OCI-LY7 (cell line): ENCODE data around the gene EPB41L4B. TPM values are rescaled to one million over a fixed set of nuclear protein-coding genes. Genes with fewer than 3 reads are reported as not detected.

ENCODE experiments used
- BruUV-seq: library from RNA; stranded (reverse); fragments of 400-500 nt; replicated peaks from 2 replicates; lab custom pipeline; 2021; lab: Mats Ljungman, UMichigan
- CTCF ChIA-PET: fragments of 300-600 bp; sonication (Branson Sonifier 250); formaldehyde crosslinking; loops from one replicate; lab custom pipeline; 2022; ENCODE audit warnings: antibody characterized with exemption; ENCODE audit not compliant: unreplicated experiment; lab: Charles Lee
- POLR2A ChIA-PET: fragments of 300-600 bp; sonication (Branson Sonifier 250); formaldehyde crosslinking; loops from one replicate; lab custom pipeline; 2022; ENCODE audit warnings: antibody characterized with exemption; lab: Charles Lee
- DNase-seq: peaks from one replicate; pipeline ENCODE4 v3.0.0-alpha.2; 2015; ENCODE audit warnings: low spot score
- H2AFZ ChIP-seq: fragments of 200-600 bp; sonication (generic), shearing (Covaris generic); 2 replicates; pipeline ENCODE4 v1.6.1; 2014; ENCODE audit warnings: mild to moderate bottlenecking, antibody characterized with exemption, low read length, moderate library complexity
- H3K27ac ChIP-seq: fragments of 200-600 bp; sonication (generic); 2 replicates; pipeline ENCODE4 v1.5.1; 2014; ENCODE audit warnings: mixed run types, low read depth, mild to moderate bottlenecking, moderate library complexity, low read length, inconsistent platforms; ENCODE audit not compliant: poor library complexity, severe bottlenecking
- H3K36me3 ChIP-seq: fragments of 200-600 bp; sonication (generic); 2 replicates; pipeline ENCODE4 v1.6.1; 2014; ENCODE audit warnings: mild to moderate bottlenecking, antibody characterized with exemption, low read length, moderate library complexity, mixed read lengths; ENCODE audit not compliant: insufficient read depth
- H3K4me1 ChIP-seq: fragments of 200-600 bp; sonication (generic); 2 replicates; pipeline ENCODE4 v1.5.1; 2014; ENCODE audit warnings: mild to moderate bottlenecking, low read length; ENCODE audit not compliant: insufficient read depth, poor library complexity, severe bottlenecking
- H3K4me2 ChIP-seq: fragments of 200-600 bp; sonication (generic); 2 replicates; pipeline ENCODE4 v1.6.1; 2014; ENCODE audit warnings: mild to moderate bottlenecking, low read length
- H3K4me3 ChIP-seq: fragments of 200-600 bp; sonication (generic); 2 replicates; pipeline ENCODE4 v1.5.1; 2014; ENCODE audit warnings: mild to moderate bottlenecking, low read depth, low read length; ENCODE audit not compliant: poor library complexity, severe bottlenecking
- H3K79me2 ChIP-seq: fragments of 200-600 bp; sonication (generic); 2 replicates; pipeline ENCODE4 v1.6.1; 2016; ENCODE audit warnings: low read depth, mild to moderate bottlenecking, low read length, moderate library complexity, mixed read lengths; ENCODE audit not compliant: insufficient read depth
- H3K9me2 ChIP-seq: fragments of 200-600 bp; sonication (generic); 2 replicates; pipeline ENCODE4 v1.6.1; 2016; ENCODE audit warnings: mild to moderate bottlenecking, low read length, mixed read lengths; ENCODE audit not compliant: insufficient read depth
- H3K9me3 ChIP-seq: fragments of 200-600 bp; sonication (generic); 2 replicates; pipeline ENCODE4 v1.6.1; 2014; ENCODE audit warnings: mild to moderate bottlenecking, mixed run types, low read length, mixed read lengths
- H4K20me1 ChIP-seq: fragments of 200-600 bp; sonication (generic); 2 replicates; pipeline ENCODE4 v1.6.1; 2014; ENCODE audit warnings: mild to moderate bottlenecking, antibody characterized with exemption, low read length, moderate library complexity, mixed read lengths; ENCODE audit not compliant: insufficient read depth
- EZH2phosphoT487 ChIP-seq: fragments of 200-600 bp; sonication (generic); IDR thresholded peaks from 2 replicates; pipeline ENCODE4 v1.6.1; 2018; ENCODE audit warnings: low read depth, borderline replicate concordance, mild to moderate bottlenecking, mixed run types, antibody characterized with exemption, low read length, moderate library complexity, mixed read lengths
- intact Hi-C: fragments of 100-400 bp; cut with micrococcal nuclease; formaldehyde crosslinking; loops from one replicate; pipeline ENCODE4 v1.10.0; 2022; ENCODE audit not compliant: unreplicated experiment
- total RNA-seq, 2 experiments: library from RNA; depleted of rRNA in 1 of 2; stranded (reverse); fragments of >200 nt in 1 of 2; shearing (Covaris generic) in 1 of 2; gene quantifications; 2 replicates each; pipeline ENCODE4 v1.2.3, GENCODE V29; 2014 to 2022
- TF ChIP-seq, protein P1 (sequence below): fragments of 200-600 bp; sonication (generic); conservative IDR thresholded peaks from 2 replicates; pipeline ENCODE4 v1.5.1; 2014; ENCODE audit warnings: mild to moderate bottlenecking, antibody characterized with exemption, low read length, moderate library complexity, mixed read lengths

EPB41L4B gene
- total RNA-seq, 2 experiments from 2014 or later = 0.29 TPM; not detected in 1

DNA sequence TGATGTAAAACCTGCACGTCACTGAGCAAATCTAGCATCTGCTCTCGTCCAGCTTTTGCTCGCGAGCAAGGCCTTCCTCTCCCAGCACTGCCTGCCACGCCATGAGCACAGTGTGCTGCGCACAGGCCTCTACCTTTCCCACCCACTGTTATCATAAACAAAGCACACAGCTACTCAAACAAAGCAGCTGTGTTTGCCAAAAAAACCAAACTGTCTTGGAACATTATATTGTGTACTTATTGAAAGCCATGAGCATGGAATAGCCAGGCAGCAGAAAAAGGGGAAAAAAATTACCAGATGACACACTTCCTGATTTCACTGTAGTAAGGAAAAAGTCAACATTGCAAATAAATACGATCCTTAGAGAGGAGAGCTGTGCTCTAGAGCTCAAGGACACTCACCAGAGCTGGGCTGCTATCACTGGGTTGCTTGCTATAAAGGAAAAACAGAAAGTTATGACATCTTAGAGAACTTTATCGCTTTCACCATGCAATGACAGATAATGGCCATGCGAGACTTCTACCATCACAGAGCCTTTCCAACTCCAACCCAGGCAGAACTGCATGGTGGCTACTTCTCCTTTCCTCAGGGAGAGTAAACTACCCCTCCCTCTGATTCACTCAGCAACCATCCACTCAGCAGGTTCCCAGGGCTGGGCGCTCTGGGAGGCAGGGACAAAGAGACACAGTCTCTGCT lies 69.6 kb downstream of the EPB41L4B start:
- Histone ChIP-seq H3K27ac (no peak overlapping the region), H3K4me3 (no peak overlapping the region), H4K20me1 (no peaks in the 10 kb centered on the region), H3K36me3 (no peaks in the 10 kb centered on the region), H2AFZ (no peak overlapping the region), H3K9me2 (no peaks in the 10 kb centered on the region), H3K4me1 (no peaks in the 10 kb centered on the region), H3K4me2 (no peak overlapping the region), H3K79me2 (no peaks in the 10 kb centered on the region), H3K9me3 (no peaks in the 10 kb centered on the region)
- BruUV-seq = no TSS peak
- DNase-seq = no peak
- CTCF ChIA-PET = no interaction called here
- TF ChIP-seq EZH2phosphoT487 = no peak
- TF ChIP-seq, protein P1, sequence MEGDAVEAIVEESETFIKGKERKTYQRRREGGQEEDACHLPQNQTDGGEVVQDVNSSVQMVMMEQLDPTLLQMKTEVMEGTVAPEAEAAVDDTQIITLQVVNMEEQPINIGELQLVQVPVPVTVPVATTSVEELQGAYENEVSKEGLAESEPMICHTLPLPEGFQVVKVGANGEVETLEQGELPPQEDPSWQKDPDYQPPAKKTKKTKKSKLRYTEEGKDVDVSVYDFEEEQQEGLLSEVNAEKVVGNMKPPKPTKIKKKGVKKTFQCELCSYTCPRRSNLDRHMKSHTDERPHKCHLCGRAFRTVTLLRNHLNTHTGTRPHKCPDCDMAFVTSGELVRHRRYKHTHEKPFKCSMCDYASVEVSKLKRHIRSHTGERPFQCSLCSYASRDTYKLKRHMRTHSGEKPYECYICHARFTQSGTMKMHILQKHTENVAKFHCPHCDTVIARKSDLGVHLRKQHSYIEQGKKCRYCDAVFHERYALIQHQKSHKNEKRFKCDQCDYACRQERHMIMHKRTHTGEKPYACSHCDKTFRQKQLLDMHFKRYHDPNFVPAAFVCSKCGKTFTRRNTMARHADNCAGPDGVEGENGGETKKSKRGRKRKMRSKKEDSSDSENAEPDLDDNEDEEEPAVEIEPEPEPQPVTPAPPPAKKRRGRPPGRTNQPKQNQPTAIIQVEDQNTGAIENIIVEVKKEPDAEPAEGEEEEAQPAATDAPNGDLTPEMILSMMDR = no peak
- intact Hi-C loops = no loop called here
- POLR2A ChIA-PET = no interaction called here

DNA sequence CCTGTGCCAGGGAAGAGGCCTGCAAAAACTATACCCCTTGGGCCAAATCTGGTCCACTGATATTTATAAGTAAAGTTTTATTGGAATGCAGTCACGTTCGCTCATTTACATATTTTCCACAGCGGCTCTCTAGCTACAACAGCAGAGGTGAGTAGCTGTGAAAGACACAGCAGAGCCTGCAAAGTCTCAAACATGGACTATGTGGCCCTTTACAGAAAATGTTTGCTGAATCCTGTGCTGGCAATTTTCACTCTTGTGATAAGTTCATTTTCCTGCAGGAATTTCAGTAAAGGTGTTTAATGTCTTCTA lies 70.1 kb downstream of the EPB41L4B start:
- no peak overlapping the region for H3K4me2 ChIP-seq
- CTCF ChIA-PET = no interaction called here
- intact Hi-C loops = no loop called here

GRCh38 chr9:109250311-109250741 lies 70.5 kb downstream of the EPB41L4B start:
- Histone ChIP-seq H3K4me2 (no peak overlapping the region), H4K20me1 (no peaks in the 10 kb centered on the region), H3K4me3 (no peak overlapping the region), H3K27ac (no peak overlapping the region), H3K4me1 (no peaks in the 10 kb centered on the region), H3K9me3 (no peaks in the 10 kb centered on the region), H3K36me3 (no peaks in the 10 kb centered on the region), H2AFZ (no peak overlapping the region), H3K79me2 (no peaks in the 10 kb centered on the region), H3K9me2 (no peaks in the 10 kb centered on the region)
- no peak for TF ChIP-seq EZH2phosphoT487
- TF ChIP-seq, protein P1 = no peak
- DNase-seq = no peak
- no TSS peak for BruUV-seq
- intact Hi-C loops = no loop called here
- ChIA-PET POLR2A (interaction anchor here (0.6 to 0.9 kb wide), 2 partner anchors 22 to 568 kb away, joined by 3 to 4 read pairs; no protein-coding TSS in a partner anchor), CTCF (no interaction called here)

More for the DNA sequence above, 70.1 kb downstream of the EPB41L4B start:
- Histone ChIP-seq H3K27ac (no peak overlapping the region), H4K20me1 (no peaks in the 10 kb centered on the region), H3K4me1 (no peaks in the 10 kb centered on the region), H3K9me3 (no peaks in the 10 kb centered on the region), H3K4me3 (no peak overlapping the region), H3K36me3 (no peaks in the 10 kb centered on the region), H3K9me2 (no peaks in the 10 kb centered on the region), H2AFZ (no peak overlapping the region), H3K79me2 (no peaks in the 10 kb centered on the region)
- no peak for TF ChIP-seq EZH2phosphoT487
- TF ChIP-seq, protein P1 = no peak
- POLR2A ChIA-PET = no interaction called here
- DNase-seq = no peak
- BruUV-seq = no TSS peak
